Left forelimb (tissue), 1 donor: ENCODE measurements around the gene ZBTB20.

Source experiments
- DNase-seq: peaks from one replicate; pipeline ENCODE4 v3.0.0-alpha.2; 2018; ENCODE audit warnings: low spot score

The ZBTB20 gene

DNA sequence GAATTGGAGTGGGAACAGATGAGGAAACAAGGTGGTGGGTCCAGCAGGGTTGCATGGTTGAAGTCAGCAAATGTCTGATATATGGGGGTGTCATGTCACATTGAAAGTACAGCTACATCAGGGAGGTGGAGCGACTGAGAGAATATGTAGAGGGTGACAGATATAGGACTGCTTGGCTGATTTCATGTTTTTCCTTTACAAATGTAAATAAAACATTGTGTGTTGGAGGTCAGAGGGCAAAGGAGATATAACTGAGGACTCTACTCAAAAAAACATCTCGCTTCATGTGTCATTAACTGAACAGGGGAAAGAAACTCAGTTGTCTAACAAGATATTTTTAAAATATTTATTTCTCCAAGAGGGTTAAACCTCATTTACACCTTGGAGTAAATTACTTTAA lies 675.6 kb downstream of the ZBTB20 start:
- DNase-seq: no peak

DNA sequence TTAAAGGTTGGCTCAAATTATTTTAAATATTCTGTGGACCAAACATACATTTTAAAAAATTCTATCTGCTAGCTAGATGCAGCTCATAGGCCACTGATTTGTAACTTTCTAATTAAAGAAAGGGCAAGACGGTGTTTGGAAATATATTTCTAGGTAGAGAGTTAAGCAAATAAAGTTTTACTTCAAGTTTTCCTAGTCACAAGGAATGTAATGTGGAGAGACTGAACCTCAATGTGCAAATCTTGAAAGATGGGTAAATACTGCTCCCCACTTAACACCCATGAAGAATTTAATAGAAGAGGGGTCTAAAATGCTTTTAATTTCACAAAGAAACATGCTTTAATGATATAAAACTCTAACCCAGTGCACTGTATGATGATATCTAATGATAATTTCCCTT lies 678.0 kb downstream of the ZBTB20 start:
- DNase-seq: no peak

DNA sequence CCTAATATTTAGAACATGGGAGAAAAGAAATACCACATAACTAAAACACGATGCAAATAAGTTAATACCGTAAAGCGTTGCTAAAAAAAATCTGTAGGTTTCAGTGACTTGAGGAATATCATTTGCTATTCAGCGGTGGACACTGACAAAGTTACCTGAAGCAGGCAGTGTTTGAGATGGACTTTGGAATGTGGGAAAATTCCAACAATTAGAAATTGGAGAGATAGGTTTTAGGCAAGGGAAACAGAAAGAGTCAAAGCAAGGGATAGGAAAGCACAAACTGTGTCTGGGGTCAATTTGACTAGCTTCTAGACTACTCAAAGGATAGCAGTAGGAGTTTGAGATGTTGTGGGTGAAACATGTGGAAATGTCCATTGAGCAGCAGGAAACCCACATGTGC lies 680.3 kb downstream of the ZBTB20 start:
- DNase-seq: no peak

DNA sequence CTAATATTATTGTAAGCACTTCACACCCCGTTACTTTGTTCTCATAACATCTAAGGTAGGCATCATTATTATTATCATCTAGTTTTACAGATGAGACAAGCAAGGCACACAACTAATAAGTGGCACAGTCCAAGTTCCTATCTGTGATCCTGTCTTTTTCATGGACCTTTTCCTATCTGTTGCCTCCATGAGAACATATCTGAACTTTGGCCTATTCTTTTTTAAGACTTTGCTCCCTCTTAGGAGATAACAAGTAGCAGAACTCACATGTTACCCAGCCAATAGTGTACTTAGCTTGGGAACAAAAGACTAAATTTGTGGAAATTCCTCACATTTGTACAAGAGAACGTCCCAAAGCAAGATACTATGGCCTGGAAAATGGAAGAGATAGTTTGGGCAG lies 680.8 kb downstream of the ZBTB20 start:
- DNase-seq: no peak

DNA sequence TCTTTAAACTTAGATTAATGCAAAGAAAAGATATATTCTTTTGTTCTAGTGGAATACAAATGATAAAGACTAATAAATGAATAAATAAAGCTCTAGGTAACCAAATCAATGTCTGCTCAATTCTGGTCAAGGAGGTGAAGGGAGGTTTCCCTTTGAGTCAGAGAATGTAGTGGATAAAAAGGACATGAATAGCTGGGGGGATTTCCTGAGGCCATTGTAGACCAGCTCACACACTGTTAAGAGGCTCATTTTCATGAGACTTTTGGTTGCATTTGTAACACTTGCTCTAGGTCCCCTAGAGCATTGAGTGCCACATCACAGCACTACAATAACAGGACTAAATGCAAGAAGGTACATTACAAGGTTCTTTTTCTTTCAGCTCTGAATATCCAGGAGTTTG lies 682.5 kb downstream of the ZBTB20 start:
- DNase-seq: no peak

DNA sequence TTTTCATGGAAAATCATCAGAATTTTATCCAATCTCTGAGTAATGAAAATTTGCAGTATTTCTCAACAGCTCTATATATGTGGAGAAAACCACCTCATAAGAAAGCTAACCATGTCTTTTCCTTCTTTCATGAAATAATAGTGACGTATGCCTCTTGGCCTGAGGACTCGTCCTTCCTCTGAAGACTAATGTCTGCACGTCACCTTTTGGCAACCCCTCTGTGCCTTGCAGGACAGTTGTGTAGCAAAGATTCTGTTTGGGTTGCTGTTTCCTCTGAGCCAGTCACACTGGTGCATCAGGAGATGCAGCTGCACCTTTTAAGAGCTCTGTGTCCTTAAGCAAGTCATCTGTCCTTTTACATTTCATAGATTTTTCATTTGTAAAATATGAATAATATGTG lies 684.3 kb downstream of the ZBTB20 start:
- no peak for DNase-seq

DNA sequence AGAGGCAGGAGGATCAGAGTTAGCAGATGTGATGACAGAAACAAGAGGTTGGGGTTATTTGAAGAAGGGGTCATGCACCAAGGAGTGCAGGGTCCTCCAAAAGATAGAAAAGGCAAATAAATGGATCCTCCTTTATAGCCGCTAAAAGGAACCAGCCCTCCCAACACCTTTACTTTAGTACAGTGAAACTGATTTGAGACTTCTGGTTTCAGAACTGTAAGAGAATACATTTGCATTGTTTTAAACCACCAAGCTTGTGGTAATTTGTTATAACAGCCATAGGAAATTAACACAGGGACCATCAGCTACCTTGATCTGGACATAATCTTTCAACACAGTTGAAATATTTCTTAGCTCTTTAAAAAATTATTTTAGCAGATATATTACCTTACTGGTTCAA lies 686.6 kb downstream of the ZBTB20 start:
- no peak for DNase-seq

DNA sequence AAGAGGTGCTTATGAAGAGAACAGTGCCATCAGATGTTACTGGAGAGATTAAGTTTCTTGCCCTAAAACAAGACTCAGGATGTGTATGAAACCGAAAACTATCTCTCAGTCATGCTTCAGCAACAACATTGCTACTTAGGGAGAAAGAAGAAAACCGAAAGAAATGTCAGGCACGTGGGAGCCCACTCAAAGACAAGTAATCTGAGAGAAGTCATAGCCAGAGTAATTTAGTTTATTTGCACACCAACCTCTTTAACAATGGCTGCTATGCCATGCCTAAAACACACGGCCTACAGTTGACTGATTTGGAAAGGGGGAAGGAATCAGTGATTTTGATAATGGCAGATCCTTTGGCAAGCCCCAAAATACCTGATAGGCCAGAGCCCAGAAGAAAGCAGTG lies 690.3 kb downstream of the ZBTB20 start:
- DNase-seq: no peak

DNA sequence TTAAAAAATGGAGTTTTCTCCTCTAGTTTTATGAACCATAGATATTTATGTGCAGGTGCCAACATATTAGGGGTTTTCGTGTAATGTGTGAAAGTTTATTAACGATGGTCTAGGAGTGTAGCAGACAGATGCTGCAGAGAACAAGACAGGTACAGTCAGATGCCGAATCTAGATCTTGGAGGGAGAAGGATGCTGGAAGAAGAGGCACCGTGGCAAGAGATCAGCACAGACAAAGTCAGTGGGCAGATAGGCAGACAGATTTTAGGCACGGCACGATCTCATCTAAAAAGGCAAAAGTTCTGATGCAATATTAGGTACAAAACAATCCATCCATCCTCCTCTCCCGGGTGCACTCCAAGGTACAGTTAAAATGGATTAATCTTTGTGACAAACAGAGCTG lies 691.7 kb downstream of the ZBTB20 start:
- no peak for DNase-seq

DNA sequence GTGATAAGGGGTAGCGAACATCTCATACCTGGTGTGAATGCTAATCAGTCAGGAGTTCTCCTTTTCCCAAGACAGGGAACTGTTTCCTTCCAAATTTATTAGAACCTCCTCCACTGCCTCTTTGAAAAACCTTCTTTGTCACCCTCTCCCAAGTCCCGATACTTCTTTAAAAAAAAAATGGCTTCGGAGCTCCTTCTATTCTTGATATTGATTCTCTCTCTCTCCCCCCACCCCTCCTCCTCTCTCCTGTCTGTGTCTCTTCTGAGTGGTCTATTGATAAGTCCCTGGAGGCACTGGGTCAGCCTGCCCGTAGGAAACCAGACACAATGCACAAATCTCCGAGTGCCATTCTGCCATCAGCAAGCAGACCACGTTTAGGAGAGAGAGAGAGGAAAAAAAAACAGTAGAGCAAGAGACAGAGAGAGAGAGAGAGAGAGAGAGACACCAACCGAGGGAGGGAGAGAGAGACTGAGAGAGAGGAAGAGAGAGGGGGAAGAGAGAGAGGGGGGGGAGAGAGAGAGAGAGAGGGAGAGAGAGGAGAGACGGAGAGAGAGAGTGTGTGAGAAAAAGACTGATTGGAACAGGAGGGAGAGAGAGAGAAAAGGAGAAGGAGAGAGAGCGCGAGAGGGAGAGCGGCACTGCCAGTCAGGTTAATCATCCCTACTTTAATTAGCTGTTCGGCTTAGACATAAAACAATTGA lies 692.4 kb downstream of the ZBTB20 start:
- no peak for DNase-seq

DNA sequence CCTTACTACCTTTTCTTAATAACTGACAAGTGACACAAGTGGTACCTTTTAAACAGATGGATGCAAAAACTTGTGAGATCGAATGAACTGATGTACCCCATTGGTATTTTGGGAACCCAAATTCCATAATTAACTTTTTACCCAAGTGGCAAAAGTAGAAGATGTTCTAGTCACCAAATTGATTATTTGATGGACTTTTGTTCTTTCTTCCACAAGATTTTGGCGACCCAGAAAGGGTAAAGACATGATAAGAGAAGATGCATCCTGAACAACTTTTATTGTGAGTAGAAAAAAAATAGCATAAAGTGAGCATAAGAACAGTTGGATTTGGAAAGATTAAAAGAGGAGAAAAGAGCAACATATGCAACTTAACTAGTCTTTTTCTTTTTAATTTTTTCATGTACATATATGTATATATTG lies 693.7 kb downstream of the ZBTB20 start:
- no peak for DNase-seq

DNA sequence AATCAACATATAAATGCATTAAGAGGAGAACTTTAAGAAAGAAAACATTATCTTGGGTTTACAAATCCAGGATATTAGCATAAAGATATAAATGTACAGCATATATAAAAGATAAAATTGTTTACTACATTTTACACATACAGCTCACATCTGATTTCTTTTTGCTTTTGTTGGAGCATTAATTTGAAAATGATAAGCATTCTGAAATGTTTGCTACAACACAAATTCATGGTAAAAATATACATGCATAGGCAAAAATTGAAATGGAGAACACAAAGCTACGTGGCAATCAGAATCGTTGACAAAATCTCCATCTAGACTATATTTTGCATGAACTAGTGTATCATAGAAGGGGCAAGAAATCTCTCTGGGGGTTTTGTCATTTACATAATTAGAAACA lies 694.2 kb downstream of the ZBTB20 start:
- DNase-seq: no peak

DNA sequence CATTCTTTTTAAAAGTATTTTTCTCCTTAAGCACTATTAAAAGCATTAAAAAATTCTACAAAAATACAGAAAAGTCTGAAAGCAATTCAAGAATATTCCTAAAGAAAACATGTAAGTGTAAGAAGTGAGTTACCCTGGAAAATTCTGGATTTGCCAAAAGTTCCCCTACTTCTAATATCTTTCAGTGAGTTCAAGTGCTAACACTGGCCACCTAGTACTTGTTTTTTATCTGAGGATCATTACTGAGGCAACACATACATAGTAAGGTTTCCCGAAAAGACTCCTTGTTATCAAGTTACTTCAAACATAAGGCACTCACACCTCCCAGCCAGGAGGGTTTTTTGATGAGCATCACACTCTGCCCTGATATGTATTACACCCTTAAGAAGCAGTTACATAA lies 694.8 kb downstream of the ZBTB20 start:
- DNase-seq: no peak

DNA sequence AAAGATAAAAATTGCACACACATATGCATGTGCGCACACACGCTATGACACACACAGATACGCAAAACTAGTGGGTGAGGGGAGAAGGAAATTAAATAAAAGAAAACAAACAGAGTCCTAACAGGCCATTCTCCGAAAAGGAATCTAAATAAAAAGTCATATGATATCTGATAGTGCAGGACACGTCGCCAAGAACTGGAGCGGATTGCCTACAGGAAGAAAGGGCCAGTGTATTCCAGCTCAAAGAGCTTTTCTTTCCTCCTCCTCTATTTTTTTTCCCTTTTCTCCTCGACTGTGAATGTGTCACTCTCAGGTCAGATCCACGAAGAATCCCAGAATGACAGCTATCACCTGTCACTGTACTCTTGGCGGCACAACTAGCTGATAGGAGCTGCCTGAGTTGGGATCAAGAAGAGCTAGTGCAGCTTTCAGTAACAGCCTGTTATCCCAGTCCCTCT lies 695.5 kb downstream of the ZBTB20 start:
- DNase-seq: no peak

DNA sequence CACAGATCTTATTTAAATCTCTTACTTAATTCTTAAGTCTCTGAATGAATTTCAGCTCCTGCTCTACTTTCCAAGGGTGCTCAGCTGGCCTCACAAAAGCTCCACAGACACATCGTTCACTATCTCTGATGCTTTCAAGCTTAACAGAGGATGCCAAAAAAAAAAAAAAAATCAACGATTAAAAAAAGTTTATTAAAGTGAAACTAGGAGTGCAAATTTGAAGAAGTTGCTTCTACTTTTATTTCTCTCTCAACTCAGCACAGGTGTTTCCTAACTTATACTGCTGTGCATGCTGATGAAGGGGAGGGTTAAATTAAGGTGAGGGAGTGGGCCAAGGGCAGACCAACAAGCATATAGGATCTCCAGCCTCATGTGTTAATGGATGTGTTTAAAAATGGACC lies 696.0 kb downstream of the ZBTB20 start:
- DNase-seq: no peak

DNA sequence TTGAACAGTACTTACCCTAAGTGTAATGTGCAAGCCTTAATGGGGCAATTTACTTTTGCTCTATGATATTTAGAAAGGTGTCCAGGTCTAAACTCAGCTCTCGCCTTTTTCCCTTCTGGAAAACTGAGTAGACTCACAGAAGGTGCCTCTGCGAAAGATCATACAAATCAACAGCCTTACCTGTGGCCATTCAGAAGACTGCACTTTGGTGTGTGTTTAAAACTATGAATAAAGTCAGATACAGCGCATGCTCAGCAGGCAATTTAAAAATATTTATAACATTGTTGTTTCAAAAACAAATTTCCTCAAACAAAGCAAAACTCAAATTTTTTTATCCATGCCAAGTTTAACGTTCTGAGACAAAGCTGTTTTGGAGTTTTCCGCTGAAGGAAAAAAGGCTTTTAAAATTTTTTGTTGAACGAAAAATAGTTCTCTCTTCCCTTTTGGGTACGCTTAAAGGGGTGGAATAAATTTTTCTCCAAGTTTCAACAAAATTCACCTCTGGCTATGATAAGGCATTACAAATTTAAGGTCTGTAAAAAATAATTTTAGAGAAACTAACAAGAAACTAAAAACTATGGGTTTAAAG lies 697.0 kb downstream of the ZBTB20 start:
- DNase-seq: no peak

DNA sequence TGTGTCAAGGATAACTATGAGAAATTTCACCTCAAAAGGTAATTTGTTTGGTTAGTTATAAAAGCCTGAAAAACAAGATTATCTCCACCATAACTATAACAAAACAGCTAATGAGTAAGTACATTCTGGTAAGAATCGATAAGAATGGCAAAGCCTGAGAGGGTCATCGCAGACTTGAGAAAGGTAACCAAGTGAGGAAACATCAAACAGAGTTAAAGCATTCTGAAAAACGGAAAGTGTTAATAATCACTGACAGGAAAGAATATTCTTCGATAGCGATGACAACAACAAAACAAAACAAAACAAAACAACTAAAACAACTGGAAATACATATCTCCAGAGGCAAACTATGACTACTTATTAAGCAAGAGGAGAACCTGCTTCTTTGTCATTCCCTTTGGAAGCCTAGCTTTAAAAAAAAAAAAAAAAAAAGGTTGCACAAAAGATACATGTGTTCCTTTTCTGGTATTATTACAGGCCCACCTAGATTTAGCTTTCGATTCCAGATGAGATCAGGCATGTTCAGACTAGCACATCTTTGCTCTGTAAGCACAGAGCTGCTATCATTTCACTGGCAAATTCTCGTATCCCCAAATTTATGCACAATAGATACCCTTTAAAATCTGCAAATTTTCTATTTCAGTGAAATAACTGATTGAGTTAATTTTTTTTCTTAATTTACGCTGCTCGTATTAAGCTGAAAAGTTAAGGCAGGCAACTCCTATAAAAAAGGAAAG lies 697.6 kb downstream of the ZBTB20 start:
- no peak for DNase-seq

DNA sequence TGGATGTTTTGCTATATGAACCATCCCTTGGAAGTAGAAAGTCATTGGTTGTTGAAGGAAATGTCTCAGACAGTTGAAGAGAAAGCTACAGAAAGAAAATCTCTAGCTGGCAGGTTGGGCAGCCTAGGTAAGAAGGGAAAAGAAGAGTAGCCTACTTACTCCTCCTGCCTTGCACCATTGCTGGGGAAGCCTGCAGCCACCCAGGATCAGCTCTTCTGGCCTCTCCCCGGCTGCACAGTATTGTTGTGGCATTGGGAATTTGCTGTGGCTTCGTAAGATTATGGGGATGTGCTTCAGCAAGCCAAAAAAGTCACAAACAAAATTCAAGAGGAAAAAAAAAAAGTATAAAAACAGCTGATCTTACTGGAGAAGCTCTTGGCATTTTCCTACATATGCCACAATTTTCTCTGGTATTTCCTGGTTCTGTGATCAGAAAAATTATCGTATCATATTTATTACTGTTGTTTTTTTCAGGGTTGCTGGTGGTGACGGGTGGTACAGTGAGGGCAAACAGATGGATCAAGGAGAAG lies 699.1 kb downstream of the ZBTB20 start:
- DNase-seq: no peak

DNA sequence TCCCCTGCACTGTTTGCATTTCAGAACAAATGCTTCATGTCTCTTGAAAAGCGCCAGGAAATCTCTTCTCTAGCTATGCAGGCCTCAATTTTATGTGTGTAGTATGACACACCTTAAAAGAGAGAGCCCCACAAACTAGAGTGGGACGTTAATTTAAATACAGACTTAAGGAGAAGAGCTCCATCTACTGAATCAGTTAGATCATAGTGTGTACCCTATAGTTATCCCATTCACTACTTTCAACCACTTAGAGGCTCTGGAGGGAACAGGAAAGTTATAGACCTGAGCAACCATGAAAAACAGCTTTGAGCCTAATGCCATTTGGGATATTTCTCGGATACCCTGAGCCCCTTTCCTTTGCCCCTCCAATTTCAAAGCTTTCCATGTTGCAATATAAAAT lies 699.5 kb downstream of the ZBTB20 start:
- DNase-seq: no peak

DNA sequence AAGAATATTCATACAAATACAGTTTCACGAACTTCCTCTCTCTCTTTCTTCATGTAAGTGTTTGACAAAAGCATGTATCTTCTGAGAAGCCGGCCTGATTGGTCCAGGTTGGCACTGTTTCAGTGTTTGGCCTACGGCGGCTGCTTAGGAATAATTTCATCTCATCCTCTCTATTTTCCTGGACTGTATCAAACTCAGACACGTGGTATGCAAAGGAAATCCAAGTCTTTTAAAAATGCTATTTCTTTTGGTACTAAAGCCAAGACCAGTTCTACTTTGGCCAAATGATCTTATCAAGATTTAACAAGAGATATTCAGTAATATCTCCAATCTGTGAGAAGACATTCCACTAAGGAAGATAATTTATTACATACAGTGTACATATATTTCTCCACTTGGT lies 700.5 kb downstream of the ZBTB20 start:
- no peak for DNase-seq

DNA sequence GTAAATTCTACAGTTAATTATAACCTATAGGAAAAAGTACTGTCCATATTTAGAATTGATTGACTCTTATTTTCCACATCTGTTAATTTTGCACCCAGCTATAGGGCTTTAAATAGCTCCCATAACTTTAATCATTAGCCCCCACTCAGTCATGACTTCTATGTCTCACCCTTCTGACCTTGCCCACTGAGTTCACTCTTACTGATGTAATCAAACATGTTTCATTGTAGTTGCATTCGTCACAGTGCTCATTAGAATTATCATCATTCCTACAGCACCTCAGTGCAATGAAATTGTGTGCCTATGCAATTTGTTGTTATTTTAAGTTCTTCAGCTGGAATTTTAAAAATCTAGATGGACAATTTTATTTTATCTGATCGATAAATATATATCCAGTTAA lies 701.9 kb downstream of the ZBTB20 start:
- DNase-seq: no peak

DNA sequence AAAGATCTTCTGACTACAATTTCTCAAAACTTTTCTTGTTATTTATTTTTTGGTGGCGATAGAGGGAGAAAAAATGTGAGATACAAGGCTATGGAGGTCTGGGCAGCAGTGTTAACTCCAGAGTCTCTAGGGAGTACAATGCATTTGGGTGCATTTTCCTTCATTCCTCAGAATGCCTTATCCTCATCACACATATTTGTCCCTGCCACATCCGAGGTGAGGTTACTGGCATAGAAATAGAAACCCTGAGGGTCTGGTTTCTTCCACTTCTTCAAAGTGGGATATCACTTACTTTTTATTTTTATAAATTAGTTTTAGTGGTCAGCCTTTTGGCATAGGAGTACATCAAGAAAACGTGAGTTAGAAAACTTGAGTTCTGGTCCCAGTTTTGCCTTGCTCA lies 702.9 kb downstream of the ZBTB20 start:
- DNase-seq: no peak

DNA sequence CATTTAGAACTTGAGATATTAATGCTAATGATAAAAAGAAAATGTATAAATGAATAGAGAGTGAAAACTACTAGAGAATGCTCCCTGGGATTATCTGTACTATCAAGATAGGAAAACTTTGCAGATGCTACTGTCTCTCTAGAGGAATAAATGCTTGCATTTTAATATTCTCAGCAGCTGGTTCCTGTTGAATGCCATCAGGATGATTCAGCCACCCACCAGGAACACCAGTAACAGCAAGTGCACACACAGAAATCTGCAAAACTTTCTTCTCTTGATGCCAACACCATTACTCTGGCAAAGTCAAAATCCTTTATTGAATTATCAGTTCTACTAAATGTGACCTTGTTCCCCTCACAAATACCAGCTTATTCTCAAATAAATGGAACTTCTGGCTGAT lies 704.8 kb downstream of the ZBTB20 start:
- DNase-seq: no peak
